OCI-LY1 (cell line): ENCODE data around the gene ADAMTSL1.

ENCODE experiments used
- H2AFZ ChIP-seq: fragments of 200-600 bp; sonication (generic), shearing (Covaris generic); 2 replicates; pipeline ENCODE4 v1.6.0; 2014; ENCODE audit warnings: antibody characterized with exemption, mild to moderate bottlenecking, low read length
- H3F3A ChIP-seq: fragments of 200-600 bp; sonication (generic), shearing (Covaris generic); 2 replicates; pipeline ENCODE4 v1.6.0; 2014; ENCODE audit warnings: mild to moderate bottlenecking, antibody characterized with exemption, low read length, moderate library complexity; ENCODE audit not compliant: insufficient read depth
- H3K27ac ChIP-seq: fragments of 200-600 bp; sonication (generic); 2 replicates; pipeline ENCODE4 v1.5.1; 2014; ENCODE audit warnings: low read length, mixed run types, mild to moderate bottlenecking, low read depth; ENCODE audit not compliant: poor library complexity, severe bottlenecking
- H3K27me3 ChIP-seq: fragments of 200-600 bp; sonication (generic); 2 replicates; pipeline ENCODE4 v1.6.0; 2014; ENCODE audit warnings: antibody characterized with exemption, mild to moderate bottlenecking, low read length, moderate library complexity; ENCODE audit not compliant: insufficient read depth
- H3K36me3 ChIP-seq: fragments of 200-600 bp; sonication (generic); 2 replicates; pipeline ENCODE4 v1.6.1; 2014; ENCODE audit warnings: mild to moderate bottlenecking, antibody characterized with exemption, low read length, moderate library complexity, mixed read lengths; ENCODE audit not compliant: insufficient read depth
- H3K4me1 ChIP-seq: fragments of 200-600 bp; sonication (generic); 2 replicates; pipeline ENCODE4 v1.5.1; 2014; ENCODE audit warnings: mild to moderate bottlenecking, low read length, moderate library complexity; ENCODE audit not compliant: insufficient read depth, severe bottlenecking
- H3K4me2 ChIP-seq: fragments of 200-600 bp; sonication (generic), shearing (Covaris generic); 2 replicates; pipeline ENCODE4 v1.6.1; 2014; ENCODE audit warnings: low read length
- H3K4me3 ChIP-seq: fragments of 200-600 bp; sonication (generic); 2 replicates; pipeline ENCODE4 v1.5.1; 2014; ENCODE audit warnings: low read length, low read depth, mild to moderate bottlenecking, mixed read lengths; ENCODE audit not compliant: poor library complexity, severe bottlenecking
- H3K79me2 ChIP-seq: fragments of 200-600 bp; shearing (Covaris generic); 2 replicates; pipeline ENCODE4 v1.6.1; 2016; ENCODE audit warnings: mixed run types, low read length, mixed read lengths; ENCODE audit not compliant: insufficient read depth
- H3K9ac ChIP-seq: fragments of 200-600 bp; sonication (generic), shearing (Covaris generic); 2 replicates; pipeline ENCODE4 v1.6.1; 2014; ENCODE audit warnings: mild to moderate bottlenecking, low read length, mixed read lengths
- H3K9me2 ChIP-seq: fragments of 200-600 bp; sonication (generic), shearing (Covaris generic); 2 replicates; pipeline ENCODE4 v1.6.1; 2014; ENCODE audit warnings: low read depth, mild to moderate bottlenecking, low read length, mixed read lengths
- H3K9me3 ChIP-seq: fragments of 200-600 bp; shearing (Covaris generic); 2 replicates; pipeline ENCODE4 v1.6.1; 2014; ENCODE audit warnings: low read length, mixed read lengths
- H4K20me1 ChIP-seq: fragments of 200-600 bp; sonication (generic), shearing (Covaris generic); 2 replicates; pipeline ENCODE4 v1.6.0; 2016; ENCODE audit warnings: mild to moderate bottlenecking, low read length; ENCODE audit not compliant: insufficient read depth
- CTCF ChIP-seq: fragments of 200-600 bp; sonication (generic), shearing (Covaris generic); IDR thresholded peaks from 2 replicates; pipeline ENCODE4 v1.5.1; 2017; ENCODE audit warnings: mild to moderate bottlenecking, antibody characterized with exemption, low read length, moderate library complexity, mixed read lengths
- EZH2 ChIP-seq: fragments of 200-600 bp; sonication (generic), shearing (Covaris generic); IDR thresholded peaks from 2 replicates; pipeline ENCODE4 v1.8.0; 2017; ENCODE audit warnings: borderline replicate concordance, mixed run types, mild to moderate bottlenecking, antibody characterized with exemption, low read length, moderate library complexity, mixed read lengths

The ADAMTSL1 gene

GRCh38 chr9:18707489-18708205 lies 233.7 kb downstream of the ADAMTSL1 start:
- Histone ChIP-seq H3K36me3 (no peaks in the 10 kb centered on the region), H3K9me2 (no peaks in the 10 kb centered on the region), H3K4me3 (no peak overlapping the region), H3F3A (no peaks in the 10 kb centered on the region), H3K9ac (no peak overlapping the region), H3K79me2 (no peaks in the 10 kb centered on the region), H3K27me3 (no peaks in the 10 kb centered on the region), H3K4me2 (no peak overlapping the region), H3K4me1 (no peaks in the 10 kb centered on the region), H4K20me1 (no peaks in the 10 kb centered on the region), H3K27ac (no peak overlapping the region), H2AFZ (no peak overlapping the region), H3K9me3 (no peaks in the 10 kb centered on the region)
- TF ChIP-seq CTCF = no peak
- TF ChIP-seq EZH2 = no peak

GRCh38 chr9:18708429-18708828 lies 234.5 kb downstream of the ADAMTSL1 start:
- Histone ChIP-seq H3K27me3 (no peaks in the 10 kb centered on the region), H2AFZ (no peak overlapping the region), H3K36me3 (no peaks in the 10 kb centered on the region), H4K20me1 (no peaks in the 10 kb centered on the region), H3K9ac (no peak overlapping the region), H3K9me3 (no peaks in the 10 kb centered on the region), H3K27ac (no peak overlapping the region), H3K4me3 (no peak overlapping the region), H3K79me2 (no peaks in the 10 kb centered on the region), H3K4me1 (no peaks in the 10 kb centered on the region), H3F3A (no peaks in the 10 kb centered on the region), H3K4me2 (no peak overlapping the region), H3K9me2 (no peaks in the 10 kb centered on the region)
- TF ChIP-seq CTCF = no peak
- TF ChIP-seq EZH2 = no peak

- H4K20me1 ChIP-seq = no peaks in the 10 kb centered on the region
- TF ChIP-seq CTCF (no peak), EZH2 (no peak)
- no peaks in the 10 kb centered on the region for H3F3A ChIP-seq
- no peak overlapping the region for H3K27ac ChIP-seq
- H3K79me2 ChIP-seq = no peaks in the 10 kb centered on the region
- H3K9ac ChIP-seq = no peak overlapping the region
- H3K4me1 ChIP-seq = no peaks in the 10 kb centered on the region
- H3K27me3 ChIP-seq = no peaks in the 10 kb centered on the region
- H2AFZ ChIP-seq = no peak overlapping the region
- no peaks in the 10 kb centered on the region for H3K9me2 ChIP-seq
- no peak overlapping the region for H3K4me3 ChIP-seq
- no peak overlapping the region for H3K4me2 ChIP-seq
- H3K36me3 ChIP-seq = no peaks in the 10 kb centered on the region
- no peaks in the 10 kb centered on the region for H3K9me3 ChIP-seq
Observed at GRCh38 chr9:18710065-18710464, 236.1 kb downstream of the ADAMTSL1 start.
